ENCODE measurements around the gene CYFIP2.

Gene CYFIP2

GRCh38 chr5:157327771-157328170 lies 61.8 kb downstream of the CYFIP2 start:
- DNase-seq = no peak

- no peak for DNase-seq
Measured at GRCh38 chr5:157328277-157328912, 62.5 kb downstream of the CYFIP2 start.

GRCh38 chr5:157331807-157332206 lies 65.9 kb downstream of the CYFIP2 start:
- no peak for DNase-seq

- DNase-seq = no peak
Measured at GRCh38 chr5:157335534-157336422, 69.9 kb downstream of the CYFIP2 start.

- no peak for DNase-seq
Measured at GRCh38 chr5:157336423-157336744, 70.5 kb downstream of the CYFIP2 start.

GRCh38 chr5:157339409-157339808 lies 73.5 kb downstream of the CYFIP2 start:
- DNase-seq = no peak

GRCh38 chr5:157342822-157343402 lies 77.0 kb downstream of the CYFIP2 start:
- DNase-seq = no peak

- DNase-seq = no peak
Measured at GRCh38 chr5:157343842-157344790, 78.2 kb downstream of the CYFIP2 start.

GRCh38 chr5:157345067-157345466 lies 79.1 kb downstream of the CYFIP2 start:
- no peak for DNase-seq

- no peak for DNase-seq
Measured at GRCh38 chr5:157345485-157345884, 79.6 kb downstream of the CYFIP2 start.

- DNase-seq = no peak
Measured at GRCh38 chr5:157347301-157348048, 81.6 kb downstream of the CYFIP2 start.

GRCh38 chr5:157348049-157348400 lies 82.1 kb downstream of the CYFIP2 start:
- no peak for DNase-seq

GRCh38 chr5:157350939-157351801 lies 85.2 kb downstream of the CYFIP2 start:
- no peak for DNase-seq

- DNase-seq = no peak
Measured at GRCh38 chr5:157351802-157352092, 85.8 kb downstream of the CYFIP2 start.

- DNase-seq = no peak
Measured at GRCh38 chr5:157352756-157353340, 86.9 kb downstream of the CYFIP2 start.

- no peak for DNase-seq
Measured at GRCh38 chr5:157354800-157355199, 88.9 kb downstream of the CYFIP2 start.

GRCh38 chr5:157356576-157356975 lies 90.7 kb downstream of the CYFIP2 start:
- no peak for DNase-seq

GRCh38 chr5:157357823-157358222 lies 91.9 kb downstream of the CYFIP2 start:
- no peak for DNase-seq

- no peak for DNase-seq
Measured at GRCh38 chr5:157358871-157359270, 92.9 kb downstream of the CYFIP2 start.

GRCh38 chr5:157359356-157360055 lies 93.6 kb downstream of the CYFIP2 start:
- DNase-seq = no peak

Data from activated gamma-delta T cell (primary cell).